ENCODE results near the gene VPS41.

GRCh38 chr7:38675494-38676106 lies 233.4 kb downstream of the VPS41 start:
- TF ChIP-seq EZH2phosphoT487 (IDR thresholded peaks at IDR 0.05; ENCODE audit: borderline replicate concordance), result no peak
- TF ChIP-seq, protein P1, sequence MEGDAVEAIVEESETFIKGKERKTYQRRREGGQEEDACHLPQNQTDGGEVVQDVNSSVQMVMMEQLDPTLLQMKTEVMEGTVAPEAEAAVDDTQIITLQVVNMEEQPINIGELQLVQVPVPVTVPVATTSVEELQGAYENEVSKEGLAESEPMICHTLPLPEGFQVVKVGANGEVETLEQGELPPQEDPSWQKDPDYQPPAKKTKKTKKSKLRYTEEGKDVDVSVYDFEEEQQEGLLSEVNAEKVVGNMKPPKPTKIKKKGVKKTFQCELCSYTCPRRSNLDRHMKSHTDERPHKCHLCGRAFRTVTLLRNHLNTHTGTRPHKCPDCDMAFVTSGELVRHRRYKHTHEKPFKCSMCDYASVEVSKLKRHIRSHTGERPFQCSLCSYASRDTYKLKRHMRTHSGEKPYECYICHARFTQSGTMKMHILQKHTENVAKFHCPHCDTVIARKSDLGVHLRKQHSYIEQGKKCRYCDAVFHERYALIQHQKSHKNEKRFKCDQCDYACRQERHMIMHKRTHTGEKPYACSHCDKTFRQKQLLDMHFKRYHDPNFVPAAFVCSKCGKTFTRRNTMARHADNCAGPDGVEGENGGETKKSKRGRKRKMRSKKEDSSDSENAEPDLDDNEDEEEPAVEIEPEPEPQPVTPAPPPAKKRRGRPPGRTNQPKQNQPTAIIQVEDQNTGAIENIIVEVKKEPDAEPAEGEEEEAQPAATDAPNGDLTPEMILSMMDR (conservative IDR thresholded peaks at IDR 0.05; ENCODE audit: low read length), result no peak

All from Loucy (cell line).